Measurements from ENCODE around the gene CRYAB. TPM values are rescaled to one million over a fixed set of nuclear protein-coding genes. Genes with fewer than 3 reads are reported as not detected.

Gene CRYAB
- total RNA-seq, 1 donor from 2014 or later: 0.45 TPM

GRCh38 chr11:111871693-111872161 is 39.8 kb downstream of the CRYAB start:
- Histone ChIP-seq H2AFZ (replicated peaks) (peak overlapping the region; percentile 80), H3F3A (ENCODE audit: low read depth) (peaks cover 18% of the 10 kb centered on the region), H3K4me3 (peak overlapping the region; percentile 85), H3K27ac (no peak overlapping the region), H4K20me1 (ENCODE audit: low read depth) (no peaks in the 10 kb centered on the region), H3K27me3 (no peaks in the 10 kb centered on the region), H3K4me1 (no peaks in the 10 kb centered on the region), H3K79me2 (ENCODE audit: low read depth) (peaks cover 7% of the 10 kb centered on the region), H3K4me2 (peak overlapping the region; percentile 86), H3K9me3 (ENCODE audit: low read depth) (no peaks in the 10 kb centered on the region), H3K9ac (peak overlapping the region; percentile 49), H3K36me3 (peaks cover 7% of the 10 kb centered on the region)
- peaks cover 11% of the 10 kb centered on the region for H3K36me3 Mint-ChIP-seq
- peaks cover 19% of the 10 kb centered on the region for H3K4me1 Mint-ChIP-seq
- no peak for DNase-seq (ENCODE audit: low spot score)
- TF ChIP-seq CTCF (IDR thresholded peaks at IDR 0.05) (no peak), EZH2phosphoT487 (IDR thresholded peaks at IDR 0.05) (no peak), EZH2 (IDR thresholded peaks at IDR 0.05) (no peak)
- peak overlapping the region; percentile 88 for H3K27ac Mint-ChIP-seq
- H3K27me3 Mint-ChIP-seq (ENCODE audit: insufficient read depth, low read depth): peaks cover 5% of the 10 kb centered on the region
- no peaks in the 10 kb centered on the region for H3K9me3 Mint-ChIP-seq
- H3K4me3 Mint-ChIP-seq: peak overlapping the region; percentile 96

GRCh38 chr11:111870886-111871692 is 40.5 kb downstream of the CRYAB start, which contains the start of gene ALG9:
TSS of gene ALG9 (minus strand) at chr11:111871581. CDS start at chr11:111871482, 99 bp downstream.
- no peaks in the 10 kb centered on the region for H3K27me3 ChIP-seq
- no peaks in the 10 kb centered on the region for H3K9me3 ChIP-seq (ENCODE audit: low read depth)
- no peaks in the 10 kb centered on the region for H3K9me3 Mint-ChIP-seq
- peaks cover 18% of the 10 kb centered on the region for H3F3A ChIP-seq (ENCODE audit: low read depth)
- H3K9ac ChIP-seq: peak within 1 kb of the TSS; percentile 49
- peak within 1 kb of the TSS; percentile 80 for H2AFZ ChIP-seq (replicated peaks)
- H3K36me3 ChIP-seq: peaks cover 7% of the 10 kb centered on the region
- no peaks in the 10 kb centered on the region for H3K4me1 ChIP-seq
- H3K4me2 ChIP-seq: peak within 1 kb of the TSS; percentile 86
- H3K4me3 ChIP-seq: peak within 1 kb of the TSS; percentile 85
- H3K4me3 Mint-ChIP-seq: peak within 1 kb of the TSS; percentile 96
- H3K27ac ChIP-seq: peak within 1 kb of the TSS; percentile 60
- DNase-seq (ENCODE audit: low spot score): peak; percentile 88
- H3K79me2 ChIP-seq (ENCODE audit: low read depth): peaks cover 7% of the 10 kb centered on the region
- peaks cover 5% of the 10 kb centered on the region for H3K27me3 Mint-ChIP-seq (ENCODE audit: insufficient read depth, low read depth)
- H4K20me1 ChIP-seq (ENCODE audit: low read depth): no peaks in the 10 kb centered on the region
- H3K4me1 Mint-ChIP-seq: peaks cover 15% of the 10 kb centered on the region
- H3K27ac Mint-ChIP-seq: peak within 1 kb of the TSS; percentile 88
- TF ChIP-seq EZH2phosphoT487 (IDR thresholded peaks at IDR 0.05): no peak
- peak; percentile 35 for TF ChIP-seq CTCF (IDR thresholded peaks at IDR 0.05)
- TF ChIP-seq EZH2 (IDR thresholded peaks at IDR 0.05): no peak
- H3K36me3 Mint-ChIP-seq: peaks cover 17% of the 10 kb centered on the region

GRCh38 chr11:111870522-111870885 is 41.1 kb downstream of the CRYAB start:
- Histone ChIP-seq H4K20me1 (ENCODE audit: low read depth) (no peaks in the 10 kb centered on the region), H3K27ac (no peak overlapping the region), H3K9me3 (ENCODE audit: low read depth) (no peaks in the 10 kb centered on the region), H3K36me3 (peaks cover 7% of the 10 kb centered on the region), H3K79me2 (ENCODE audit: low read depth) (peaks cover 7% of the 10 kb centered on the region), H3K9ac (peak overlapping the region; percentile 44), H3K4me2 (peak overlapping the region; percentile 86), H3K27me3 (no peaks in the 10 kb centered on the region), H3K4me1 (no peaks in the 10 kb centered on the region), H2AFZ (replicated peaks) (peak overlapping the region; percentile 80), H3F3A (ENCODE audit: low read depth) (peaks cover 18% of the 10 kb centered on the region), H3K4me3 (peak overlapping the region; percentile 85)
- DNase-seq (ENCODE audit: low spot score): no peak
- no peaks in the 10 kb centered on the region for H3K9me3 Mint-ChIP-seq
- peaks cover 17% of the 10 kb centered on the region for H3K36me3 Mint-ChIP-seq
- H3K27ac Mint-ChIP-seq: no peak overlapping the region
- TF ChIP-seq EZH2 (IDR thresholded peaks at IDR 0.05): no peak
- no peak for TF ChIP-seq EZH2phosphoT487 (IDR thresholded peaks at IDR 0.05)
- TF ChIP-seq CTCF (IDR thresholded peaks at IDR 0.05): no peak
- H3K4me3 Mint-ChIP-seq: peak overlapping the region; percentile 96
- peaks cover 5% of the 10 kb centered on the region for H3K27me3 Mint-ChIP-seq (ENCODE audit: insufficient read depth, low read depth)
- peaks cover 15% of the 10 kb centered on the region for H3K4me1 Mint-ChIP-seq
